ENCODE data around the gene PPARG. TPM values are rescaled to one million over a fixed set of nuclear protein-coding genes. Genes with fewer than 3 reads are reported as not detected.

PPARG gene
- total RNA-seq, 1 donor from 2014 or later, result 25.7 TPM

DNA sequence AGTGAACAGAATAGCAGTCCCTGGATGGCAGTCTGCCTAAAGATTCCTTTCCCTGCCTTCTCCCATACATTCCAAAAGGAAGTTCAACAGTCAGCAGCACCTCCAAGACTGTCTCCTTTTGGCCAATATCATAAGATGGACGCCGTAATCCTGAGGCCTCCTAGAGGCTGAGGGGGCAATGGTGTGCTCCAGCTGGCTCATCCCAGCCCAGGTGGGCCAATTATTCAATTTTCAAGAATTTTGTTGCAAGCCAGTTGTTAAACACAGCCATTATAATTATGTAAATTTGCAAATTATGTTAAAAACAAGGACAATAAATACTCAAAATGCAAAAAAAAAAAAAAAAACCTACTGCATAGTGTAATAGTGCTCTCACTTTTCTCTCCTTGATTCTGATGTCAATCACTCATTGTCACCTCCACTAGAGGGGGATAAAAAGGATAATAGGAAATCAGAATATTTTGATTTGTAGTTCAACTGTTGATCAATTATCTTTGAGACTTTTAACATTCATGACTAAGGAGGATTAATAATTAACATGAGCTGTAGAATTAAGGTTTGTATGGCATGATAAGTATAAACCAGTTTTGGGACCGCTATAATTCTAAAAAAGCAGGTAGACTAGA is 40.1 kb downstream of the PPARG start:
- intact Hi-C loops (cut with DNase I), result no loop called here
- no peak for DNase-seq (ENCODE audit: missing footprints)
- ATAC-seq, result no peak

DNA sequence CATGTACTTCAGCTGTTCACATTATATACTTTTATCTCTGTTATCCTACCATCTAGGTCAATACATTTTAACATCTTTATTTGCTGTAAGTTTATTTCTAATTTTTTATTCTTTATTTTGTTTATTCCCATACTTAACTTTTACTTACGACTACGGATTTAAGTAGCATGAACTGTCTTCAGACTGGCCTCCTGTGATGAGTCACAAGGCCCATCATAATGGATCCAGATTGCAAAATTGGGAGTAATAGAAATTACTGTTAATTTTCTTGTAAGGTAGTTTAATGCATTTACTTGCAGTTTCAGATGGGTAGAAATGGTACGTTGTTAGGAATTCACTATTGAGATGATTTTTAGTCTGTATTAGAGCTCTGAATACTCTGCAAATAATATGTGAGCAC is 45.9 kb downstream of the PPARG start:
- ATAC-seq (no peak), DNase-seq (ENCODE audit: missing footprints) (no peak)
- intact Hi-C loops (cut with DNase I), result no loop called here

DNA sequence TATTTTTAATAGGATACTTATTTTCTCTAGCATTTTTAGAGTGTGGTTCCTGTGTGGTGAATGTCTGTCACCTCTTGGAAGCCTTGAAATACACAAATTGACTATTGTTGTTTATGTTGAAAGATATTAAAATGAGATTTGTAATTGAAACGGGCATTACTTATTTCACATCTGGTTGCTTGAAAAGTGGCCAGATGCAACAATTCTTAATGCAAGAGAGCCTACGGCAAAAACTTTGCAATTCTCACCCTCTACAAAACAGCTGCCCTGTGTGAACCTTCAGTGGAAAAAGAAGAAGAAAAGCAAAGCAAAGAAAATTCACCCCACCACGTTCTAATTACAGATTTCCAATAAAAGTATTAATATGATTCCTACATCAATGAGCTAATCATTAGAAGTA is 46.6 kb downstream of the PPARG start:
- ATAC-seq (no peak), DNase-seq (ENCODE audit: missing footprints) (no peak)
- intact Hi-C loops (cut with DNase I), result no loop called here

DNA sequence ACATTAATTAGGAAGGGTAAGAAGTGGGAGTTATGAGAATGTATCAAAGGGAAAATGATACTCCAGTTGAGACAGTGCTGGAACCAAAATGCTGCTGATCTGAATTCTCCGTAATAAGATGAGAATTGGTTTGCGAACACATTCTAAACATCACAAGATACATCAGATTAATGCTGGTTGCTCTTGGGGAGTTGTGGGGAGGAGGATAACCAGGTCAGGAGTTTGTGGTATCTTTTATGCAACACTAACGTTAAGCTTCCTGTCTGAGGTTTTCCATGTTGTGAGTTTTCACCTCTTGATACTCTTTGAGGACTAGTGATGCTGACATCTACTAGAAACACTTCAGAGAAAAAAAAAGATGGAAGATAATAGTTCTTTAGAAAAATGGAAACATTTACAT is 47.2 kb downstream of the PPARG start:
- intact Hi-C loops (cut with DNase I), result no loop called here
- DNase-seq (ENCODE audit: missing footprints) (no peak), ATAC-seq (no peak)

DNA sequence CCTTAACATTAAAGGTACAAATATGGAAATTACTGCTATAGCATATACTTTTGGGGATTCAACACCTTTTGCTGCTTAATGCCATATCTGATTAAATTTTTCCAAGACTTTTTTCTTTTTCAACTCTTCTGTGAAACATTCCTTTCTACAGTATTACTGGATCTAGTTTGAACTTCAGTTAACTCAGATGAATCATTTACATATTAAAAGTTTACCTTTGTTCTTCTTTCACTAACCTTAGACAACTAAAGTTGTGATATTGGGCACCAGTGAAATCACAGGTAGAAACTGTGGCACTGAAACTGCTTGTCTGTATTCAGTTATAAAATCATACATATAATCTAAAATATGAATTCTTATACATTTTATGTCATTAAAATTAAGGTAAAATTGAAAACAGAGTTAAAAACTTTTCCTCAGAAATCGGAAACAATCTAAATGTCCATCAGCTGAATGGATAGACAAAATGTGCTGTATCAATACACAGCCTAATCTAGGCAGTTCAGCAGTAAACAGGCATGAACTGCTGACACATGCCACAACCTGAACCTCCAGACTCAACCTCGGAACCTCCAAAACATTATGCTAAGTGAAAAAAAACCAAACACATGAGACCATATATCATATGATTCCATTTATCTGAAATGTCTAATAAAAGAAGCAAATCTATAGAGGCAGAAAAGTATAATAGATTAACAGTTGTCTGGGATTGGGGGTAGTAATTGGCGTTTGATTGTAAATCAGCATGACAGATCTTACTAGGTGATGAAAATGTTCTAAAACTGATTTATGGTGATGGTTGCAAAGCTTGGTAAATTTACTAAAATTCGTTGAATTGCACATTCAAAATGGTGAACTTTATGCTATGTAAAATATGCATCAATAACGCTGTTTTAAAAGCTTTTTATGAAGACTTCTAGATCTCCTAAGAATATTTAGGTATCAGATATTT is 50.0 kb downstream of the PPARG start:
- DNase-seq (ENCODE audit: missing footprints), result no peak
- no peak for ATAC-seq
- intact Hi-C loops (cut with DNase I), result no loop called here

DNA sequence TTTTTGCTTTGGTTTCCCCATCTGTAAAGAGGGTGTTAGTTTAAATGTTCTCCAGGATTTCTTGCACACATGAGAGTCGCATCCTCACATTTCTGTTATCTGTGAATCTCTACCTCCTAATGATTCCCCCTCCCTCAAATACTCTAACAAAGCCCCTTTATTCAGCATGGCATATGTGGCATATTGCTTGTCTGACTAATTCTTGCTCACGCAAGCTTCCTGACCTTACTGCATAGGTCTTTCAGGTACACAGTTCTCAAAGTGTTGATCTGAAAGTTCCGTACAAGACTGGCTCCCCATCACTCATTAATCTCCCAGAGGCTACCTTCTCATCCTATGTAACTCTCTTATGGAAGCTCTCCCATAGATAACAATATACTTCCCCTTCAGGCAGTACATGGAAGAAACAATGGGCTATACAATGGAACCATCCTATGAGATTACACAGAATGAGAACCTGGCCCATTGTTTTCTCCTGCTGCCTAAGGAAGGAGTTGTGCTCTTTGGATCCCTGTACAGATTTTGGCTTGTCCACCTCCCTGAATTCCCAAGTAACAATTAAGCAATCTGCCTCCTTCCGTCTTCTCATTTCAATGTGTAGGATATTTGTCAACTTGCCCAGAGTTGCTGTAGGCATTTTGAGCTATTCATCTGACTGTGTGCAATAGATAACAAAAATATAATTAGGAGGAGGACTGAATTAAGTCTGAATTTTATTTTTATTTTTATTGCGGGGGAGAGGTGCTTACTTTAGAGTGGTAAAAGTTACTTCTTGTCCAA is 51.0 kb downstream of the PPARG start:
- intact Hi-C loops (cut with DNase I), result no loop called here
- ATAC-seq (no peak), DNase-seq (ENCODE audit: missing footprints) (no peak)

DNA sequence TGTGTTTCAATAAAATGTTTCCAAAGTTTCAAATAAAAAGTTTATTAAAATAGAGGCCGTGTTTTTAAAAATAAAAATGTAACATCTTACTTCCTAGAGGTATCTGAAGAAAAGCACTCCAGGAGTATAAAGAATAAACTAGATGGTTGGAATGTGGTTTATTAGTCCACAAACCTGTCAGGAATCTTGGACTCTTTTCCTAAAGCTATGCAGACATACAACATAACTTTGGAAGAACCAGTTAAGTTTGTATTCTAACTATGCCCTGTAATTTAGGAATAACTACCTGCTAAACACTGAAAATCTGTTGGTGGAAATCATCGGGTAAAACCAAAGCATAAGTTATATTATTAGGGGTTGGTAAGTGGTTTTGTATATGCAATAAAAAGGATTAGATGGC is 51.6 kb downstream of the PPARG start:
- no peak for ATAC-seq
- intact Hi-C loops (cut with DNase I), result no loop called here

DNA sequence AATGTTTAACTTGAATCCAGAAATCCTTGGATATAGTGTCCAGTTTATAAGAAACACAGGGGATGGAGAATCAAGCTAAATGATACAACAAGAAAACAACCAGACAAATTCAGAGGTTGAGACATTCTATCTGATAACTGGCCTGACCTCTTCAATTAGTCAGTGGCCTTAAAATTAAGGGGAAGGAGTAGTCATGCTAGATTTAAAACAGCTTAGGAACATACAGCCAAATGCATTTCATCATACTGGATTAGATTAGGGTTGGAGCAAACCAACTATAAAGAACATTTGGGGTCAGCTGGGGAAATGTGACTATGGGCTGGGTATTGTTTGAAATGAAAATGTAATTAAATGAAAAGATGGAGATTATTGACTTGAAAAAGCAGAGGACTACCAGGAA is 53.3 kb downstream of the PPARG start:
- intact Hi-C loops (cut with DNase I), result no loop called here
- DNase-seq (ENCODE audit: missing footprints) (no peak), ATAC-seq (no peak)

More for the DNA sequence above, 51.6 kb downstream of the PPARG start:
- no peak for DNase-seq (ENCODE audit: missing footprints)

DNA sequence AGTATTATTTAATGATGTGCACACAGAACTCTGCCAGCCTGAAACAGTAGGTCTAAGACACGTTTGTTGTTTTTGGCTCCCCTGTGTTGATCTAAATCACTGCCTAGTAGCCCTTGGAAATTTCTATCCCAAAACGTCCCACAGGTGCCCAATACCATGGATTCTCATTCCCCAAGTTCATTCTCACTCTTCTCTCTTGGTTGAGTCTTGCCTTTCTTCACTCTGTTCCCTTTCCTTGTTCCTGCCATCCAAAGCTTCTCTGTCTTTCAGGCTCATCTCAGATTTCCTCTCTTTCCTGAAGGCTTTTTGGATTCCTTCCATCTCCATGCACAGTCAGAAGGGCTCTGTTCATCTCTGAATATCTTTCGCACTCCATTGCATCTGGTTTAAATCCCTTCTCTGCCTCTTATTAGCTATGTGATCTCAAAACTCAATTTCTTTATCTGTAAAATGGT is 54.2 kb downstream of the PPARG start:
- intact Hi-C loops (cut with DNase I), result no loop called here
- DNase-seq (ENCODE audit: missing footprints) (no peak), ATAC-seq (no peak)

DNA sequence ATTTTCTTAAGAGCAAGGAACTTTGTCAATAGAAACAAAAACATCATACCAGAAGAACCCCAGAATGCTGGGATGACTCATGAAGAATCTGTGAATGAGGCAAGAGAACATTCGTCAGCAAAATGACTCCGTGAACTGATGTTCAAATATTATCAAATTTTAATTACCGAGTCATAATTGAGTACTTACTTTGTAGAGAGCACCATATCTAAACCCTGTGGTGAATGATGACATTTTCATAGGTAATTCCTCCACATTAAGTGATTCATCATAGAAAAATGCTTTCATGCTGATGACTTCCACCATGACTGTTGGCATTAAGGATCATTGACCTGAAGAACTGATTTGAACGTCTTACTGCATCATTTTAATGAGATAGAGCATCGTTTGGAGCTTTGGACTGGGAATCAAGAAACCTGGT is 56.3 kb downstream of the PPARG start:
- intact Hi-C loops (cut with DNase I), result no loop called here
- DNase-seq (ENCODE audit: missing footprints), result no peak
- ATAC-seq, result no peak

DNA sequence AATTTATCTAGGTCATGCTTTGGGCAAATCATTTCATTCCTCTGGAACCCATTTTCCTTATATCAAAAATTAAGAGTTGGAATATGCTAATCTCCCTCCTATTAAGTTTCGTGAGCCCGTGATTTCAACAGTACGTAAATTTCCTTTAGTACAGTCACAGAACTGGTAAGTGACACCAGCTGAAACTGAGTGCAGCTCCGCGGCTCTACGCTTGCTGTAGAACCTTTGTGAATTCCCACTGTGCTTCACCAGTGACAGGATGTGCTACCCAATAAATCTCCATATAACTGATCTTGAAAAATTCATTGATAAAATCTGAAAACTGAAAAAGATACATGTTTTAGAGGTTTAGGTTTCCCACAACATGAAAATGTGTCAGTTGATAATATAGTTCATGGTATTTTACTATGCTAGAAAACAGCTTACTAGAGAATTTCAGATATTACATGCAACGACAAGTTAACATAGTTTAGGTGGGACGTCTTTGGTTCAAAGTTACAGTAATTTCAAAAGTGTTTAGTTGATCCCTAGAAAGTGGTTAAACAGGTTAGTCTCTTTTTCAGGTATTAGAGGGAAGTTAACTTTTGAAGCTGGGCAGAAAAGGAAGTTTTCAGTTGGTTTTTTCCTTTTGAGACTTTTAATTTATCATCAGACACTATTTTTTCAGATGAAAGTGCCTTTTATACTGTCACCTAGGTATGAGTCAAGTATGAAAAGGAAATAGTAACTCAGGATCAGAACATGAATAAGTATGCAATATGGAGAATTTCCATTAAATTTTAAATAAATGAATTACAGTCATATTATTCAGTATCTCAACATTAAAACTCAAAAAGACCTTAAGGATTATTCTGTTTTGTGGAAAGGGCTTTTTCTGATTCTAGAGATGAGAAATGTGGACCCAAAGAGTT is 57.0 kb downstream of the PPARG start:
- intact Hi-C loops (cut with DNase I), result no loop called here
- no peak for ATAC-seq

DNA sequence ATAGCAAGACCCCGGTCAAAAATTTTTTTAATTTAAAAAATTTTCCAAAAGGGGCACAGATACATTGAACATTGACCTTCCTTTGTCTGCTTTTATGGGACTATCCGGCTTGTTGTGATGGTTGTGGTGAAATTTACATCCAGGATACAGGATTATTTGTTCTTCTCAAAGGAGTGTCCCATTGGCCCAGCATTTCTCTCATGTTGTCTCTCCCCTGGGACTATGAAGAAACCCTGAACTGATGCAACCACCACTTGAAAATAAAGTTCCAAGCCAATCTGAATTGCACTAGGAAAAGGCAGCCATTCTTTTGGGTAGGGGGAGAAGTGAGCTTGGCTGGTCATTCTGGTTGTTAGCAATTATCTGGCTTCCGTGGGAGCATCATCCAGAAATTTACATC is 58.4 kb downstream of the PPARG start:
- ATAC-seq (no peak), DNase-seq (ENCODE audit: missing footprints) (no peak)
- intact Hi-C loops (cut with DNase I), result no loop called here

More for the DNA sequence above, 57.0 kb downstream of the PPARG start:
- no peak for DNase-seq (ENCODE audit: missing footprints)

DNA sequence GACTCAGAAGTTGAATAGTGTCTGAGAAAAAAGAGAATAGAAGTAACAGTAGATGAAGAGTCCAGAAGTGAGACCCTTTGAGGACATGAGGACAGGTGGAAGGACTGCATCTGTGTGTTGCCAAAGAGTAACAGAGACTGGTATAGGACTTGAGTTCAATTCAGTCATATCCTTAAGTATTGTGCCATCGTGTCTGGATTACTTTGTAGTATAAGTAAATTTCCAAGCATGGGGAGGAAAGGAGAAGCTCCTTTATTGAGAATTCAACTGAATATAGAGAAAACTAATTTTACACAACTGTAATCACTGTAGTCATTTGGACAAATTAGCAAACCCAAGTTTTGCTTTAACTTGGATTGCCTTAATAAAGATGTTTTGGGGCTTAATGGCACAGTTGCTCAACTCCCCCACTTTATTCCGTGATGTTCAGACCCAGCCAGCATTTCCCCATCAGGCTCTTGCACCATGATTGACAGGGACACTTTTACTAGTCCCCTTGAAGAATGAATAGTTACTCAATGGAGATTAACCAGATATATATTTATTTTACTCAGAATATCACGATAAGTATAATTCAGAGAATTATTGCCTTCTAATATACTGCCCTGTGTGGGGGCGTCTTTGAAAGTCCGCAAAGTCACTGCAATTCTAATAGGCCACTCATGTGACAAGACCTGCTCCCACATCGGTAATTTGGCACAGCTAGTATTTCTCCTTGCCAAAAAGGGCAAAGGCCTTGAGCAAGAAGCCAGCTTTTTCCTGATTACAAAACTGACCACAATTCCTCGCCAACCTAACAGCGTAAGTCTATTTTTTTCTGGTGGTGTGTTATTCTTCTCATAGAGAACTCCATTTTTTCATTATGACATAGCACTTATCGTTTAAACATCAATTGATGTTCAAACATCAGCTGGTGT is 61.3 kb downstream of the PPARG start:
- ATAC-seq (peak; percentile 40), DNase-seq (ENCODE audit: missing footprints) (no peak)
- intact Hi-C loops (cut with DNase I), result no loop called here

DNA sequence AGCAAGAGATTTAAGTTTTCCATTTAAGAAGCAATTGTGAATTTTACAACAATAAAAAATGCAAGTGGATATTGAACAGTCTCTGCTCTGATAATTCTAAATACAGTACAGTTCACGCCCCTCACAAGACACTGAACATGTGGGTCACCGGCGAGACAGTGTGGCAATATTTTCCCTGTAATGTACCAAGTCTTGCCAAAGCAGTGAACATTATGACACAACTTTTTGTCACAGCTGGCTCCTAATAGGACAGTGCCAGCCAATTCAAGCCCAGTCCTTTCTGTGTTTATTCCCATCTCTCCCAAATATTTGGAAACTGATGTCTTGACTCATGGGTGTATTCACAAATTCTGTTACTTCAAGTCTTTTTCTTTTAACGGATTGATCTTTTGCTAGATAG is 62.3 kb downstream of the PPARG start:
- ATAC-seq, result peak; percentile 55
- DNase-seq (ENCODE audit: missing footprints), result no peak
- intact Hi-C loops (cut with DNase I), result no loop called here

DNA sequence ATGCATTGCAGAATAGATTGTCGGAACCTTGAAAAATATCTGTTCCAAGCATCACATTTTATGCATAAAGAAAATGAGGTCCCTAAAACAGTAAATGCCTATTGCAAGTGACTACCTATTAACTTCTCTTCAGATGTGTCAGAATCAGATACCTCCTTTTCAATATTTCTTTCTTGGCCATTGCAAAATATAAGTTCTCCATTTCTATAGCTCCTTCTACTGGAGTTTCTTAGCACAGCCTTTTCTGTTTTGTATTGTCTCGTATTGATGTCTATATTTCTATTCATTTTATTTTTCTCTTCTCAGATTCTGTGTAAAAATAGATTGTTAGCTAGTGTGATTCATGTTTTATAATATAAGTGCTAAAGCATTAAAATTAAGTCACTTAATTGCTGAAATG is 63.4 kb downstream of the PPARG start:
- no peak for DNase-seq (ENCODE audit: missing footprints)
- no peak for ATAC-seq
- intact Hi-C loops (cut with DNase I), result no loop called here

DNA sequence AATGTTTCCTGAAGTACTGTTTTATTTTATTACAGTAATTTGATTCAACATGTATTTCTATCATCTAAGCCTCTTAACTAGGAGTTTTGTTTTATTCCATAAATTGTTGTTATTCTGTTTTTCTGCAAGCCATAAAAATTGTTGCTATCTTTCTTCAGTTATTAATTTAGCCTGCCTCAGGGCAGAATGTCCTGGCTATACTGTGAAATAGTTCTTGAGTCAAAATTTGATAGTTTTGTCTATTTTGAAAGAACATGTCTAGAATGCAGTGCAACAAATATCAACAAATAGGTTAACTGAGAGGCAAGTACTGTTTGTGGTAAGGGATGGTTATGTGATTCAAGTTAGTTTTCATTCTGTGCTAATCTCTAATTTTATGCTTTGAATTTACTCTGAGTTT is 63.9 kb downstream of the PPARG start:
- DNase-seq (ENCODE audit: missing footprints) (no peak), ATAC-seq (no peak)
- intact Hi-C loops (cut with DNase I), result no loop called here

DNA sequence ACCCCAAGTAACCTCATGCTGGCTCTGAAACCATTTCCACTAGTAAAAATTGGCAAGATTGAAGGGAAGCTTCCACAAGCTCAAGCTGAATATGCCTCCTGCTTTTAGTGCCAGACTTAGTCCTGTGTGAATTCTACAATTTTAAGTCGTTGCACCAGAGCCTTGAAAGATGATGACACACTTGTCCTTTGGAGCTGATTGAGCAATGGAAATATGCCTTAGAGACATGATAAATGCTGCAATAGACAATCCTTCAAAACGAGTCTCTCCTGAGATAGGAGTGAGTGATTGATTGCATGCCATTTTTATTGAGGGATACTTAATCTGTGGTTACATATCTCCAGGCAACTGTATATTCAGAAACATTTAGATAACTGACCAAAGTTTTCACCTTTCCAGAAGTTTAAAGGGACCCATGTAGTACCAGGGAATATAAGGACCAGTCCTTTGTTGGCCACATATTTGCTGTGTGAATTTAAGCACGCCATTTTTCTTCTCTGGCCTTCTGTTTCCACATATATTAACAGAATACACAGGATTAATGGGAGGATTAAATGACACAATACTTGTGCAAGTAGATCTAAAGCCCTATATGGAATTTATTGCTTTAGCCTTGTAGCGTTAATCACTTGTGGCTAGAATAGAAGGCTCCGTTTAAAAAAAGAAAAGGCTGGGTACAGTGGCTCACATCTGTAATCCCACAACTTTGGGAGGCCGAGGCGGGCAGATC is 65.1 kb downstream of the PPARG start:
- ATAC-seq (peak; percentile 73), DNase-seq (ENCODE audit: missing footprints) (no peak)
- intact Hi-C loops (cut with DNase I), result no loop called here
